Smooth muscle cell (in vitro differentiated cells): ENCODE measurements around the gene CCDC59. TPM values are rescaled to one million over a fixed set of nuclear protein-coding genes. Genes with fewer than 3 reads are reported as not detected.

Experiments used
- DNase-seq: peaks from one replicate; lab custom pipeline; 2025; ENCODE audit not compliant: unreplicated experiment; lab: John Stamatoyannopoulos, UW
- H2AFZ ChIP-seq: fragments of 200-600 bp; sonication (generic); 2 replicates; pipeline ENCODE4 v1.6.0; 2016; ENCODE audit warnings: antibody characterized with exemption, low read depth, mild to moderate bottlenecking
- H3F3A ChIP-seq: fragments of 200-600 bp; sonication (generic); 2 replicates; pipeline ENCODE4 v1.6.0; 2017; ENCODE audit warnings: antibody characterized with exemption, low read depth
- H3K27ac ChIP-seq: fragments of 200-600 bp; sonication (generic); 2 replicates; pipeline ENCODE4 v1.5.1; 2016; ENCODE audit warnings: low read depth, mild to moderate bottlenecking
- H3K27me3 ChIP-seq: fragments of 200-600 bp; sonication (generic); 2 replicates; pipeline ENCODE4 v1.6.1; 2016; ENCODE audit warnings: low read depth, mild to moderate bottlenecking
- H3K36me3 ChIP-seq: fragments of 200-600 bp; sonication (generic); 2 replicates; pipeline ENCODE4 v1.5.1; 2016; ENCODE audit warnings: low read depth
- H3K4me1 ChIP-seq: fragments of 200-600 bp; sonication (generic); 2 replicates; pipeline ENCODE4 v1.5.1; 2016; ENCODE audit warnings: low read depth
- H3K4me2 ChIP-seq: fragments of 200-600 bp; sonication (generic); 2 replicates; pipeline ENCODE4 v1.6.0; 2016; ENCODE audit warnings: mild to moderate bottlenecking
- H3K4me3 ChIP-seq: fragments of 200-600 bp; sonication (generic); 2 replicates; pipeline ENCODE4 v1.5.1; 2016; ENCODE audit warnings: mild to moderate bottlenecking
- H3K79me2 ChIP-seq: fragments of 200-600 bp; sonication (generic); 2 replicates; pipeline ENCODE4 v1.6.0; 2016; ENCODE audit warnings: low read depth, mild to moderate bottlenecking
- H3K9ac ChIP-seq: fragments of 200-600 bp; sonication (generic); 2 replicates; pipeline ENCODE4 v1.6.0; 2016; ENCODE audit warnings: low read depth
- H3K9me3 ChIP-seq: fragments of 200-600 bp; sonication (generic); replicated peaks from 2 replicates; pipeline ENCODE4 v1.5.1; 2016; ENCODE audit warnings: low read depth
- H4K20me1 ChIP-seq: fragments of 200-600 bp; sonication (generic); 2 replicates; pipeline ENCODE4 v1.6.0; 2016; ENCODE audit warnings: low read depth
- WGBS: methylation state at CpG from one replicate; pipeline ENCODE4 v1.1.7; 2016; ENCODE audit warnings: low lambda C conversion rate; 5-methylcytosine and 5-hydroxymethylcytosine counted together
- polyA plus RNA-seq: library from polyadenylated mRNA; unstranded; fragments of >200 nt; fragmentation: Nextera tagmentation; extraction: Ambion mirVana; gene quantifications from 2 replicates; pipeline ENCODE4 v1.2.1, GENCODE V29; 2016
- total RNA-seq: library from RNA; depleted of rRNA; stranded (reverse); fragments of >200 nt; gene quantifications from 2 replicates; pipeline ENCODE4 v1.2.3, GENCODE V29; 2014
- TF ChIP-seq, protein P1 (sequence below): fragments of 200-600 bp; sonication (generic); IDR thresholded peaks from 2 replicates; pipeline ENCODE4 v1.5.1; 2017; ENCODE audit warnings: borderline replicate concordance, mild to moderate bottlenecking, antibody characterized with exemption; ENCODE audit not compliant: insufficient read depth, poor library complexity, severe bottlenecking

The CCDC59 gene
- total and polyA plus RNA-seq, 2 experiments from 2014 or later, result 50.6 to 88.5 TPM

DNA sequence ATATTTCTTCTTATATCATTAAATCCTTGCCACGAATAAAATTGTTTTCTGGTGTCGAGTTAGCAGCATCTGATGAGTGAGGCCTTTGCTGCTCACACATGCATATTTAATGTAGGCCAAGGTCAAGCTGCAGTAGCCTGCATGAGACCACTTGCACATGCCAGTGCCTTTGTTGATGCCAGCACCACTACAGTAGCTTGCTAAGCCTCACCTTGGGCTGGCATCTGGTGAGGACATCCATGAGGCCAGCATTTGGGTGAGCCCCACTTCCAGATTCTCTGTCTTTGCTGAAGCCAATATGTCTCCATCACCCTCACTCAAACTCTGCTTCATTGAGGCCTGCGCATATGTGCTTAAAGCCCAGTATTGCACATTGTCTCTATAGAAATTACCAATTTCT, 8.0 kb downstream of the CCDC59 start:
- 99% methylated on average over 3 of the region's 3 CpGs for WGBS
- Histone ChIP-seq H3K9me3 (no peaks in the 10 kb centered on the region), H3K27ac (no peak overlapping the region), H3K4me3 (no peak overlapping the region), H3K4me1 (no peaks in the 10 kb centered on the region), H3K9ac (no peak overlapping the region), H3F3A (no peaks in the 10 kb centered on the region), H3K4me2 (no peak overlapping the region), H4K20me1 (no peaks in the 10 kb centered on the region), H3K36me3 (peaks cover 10% of the 10 kb centered on the region), H2AFZ (no peak overlapping the region), H3K27me3 (no peaks in the 10 kb centered on the region), H3K79me2 (no peaks in the 10 kb centered on the region)
- TF ChIP-seq, protein P1, sequence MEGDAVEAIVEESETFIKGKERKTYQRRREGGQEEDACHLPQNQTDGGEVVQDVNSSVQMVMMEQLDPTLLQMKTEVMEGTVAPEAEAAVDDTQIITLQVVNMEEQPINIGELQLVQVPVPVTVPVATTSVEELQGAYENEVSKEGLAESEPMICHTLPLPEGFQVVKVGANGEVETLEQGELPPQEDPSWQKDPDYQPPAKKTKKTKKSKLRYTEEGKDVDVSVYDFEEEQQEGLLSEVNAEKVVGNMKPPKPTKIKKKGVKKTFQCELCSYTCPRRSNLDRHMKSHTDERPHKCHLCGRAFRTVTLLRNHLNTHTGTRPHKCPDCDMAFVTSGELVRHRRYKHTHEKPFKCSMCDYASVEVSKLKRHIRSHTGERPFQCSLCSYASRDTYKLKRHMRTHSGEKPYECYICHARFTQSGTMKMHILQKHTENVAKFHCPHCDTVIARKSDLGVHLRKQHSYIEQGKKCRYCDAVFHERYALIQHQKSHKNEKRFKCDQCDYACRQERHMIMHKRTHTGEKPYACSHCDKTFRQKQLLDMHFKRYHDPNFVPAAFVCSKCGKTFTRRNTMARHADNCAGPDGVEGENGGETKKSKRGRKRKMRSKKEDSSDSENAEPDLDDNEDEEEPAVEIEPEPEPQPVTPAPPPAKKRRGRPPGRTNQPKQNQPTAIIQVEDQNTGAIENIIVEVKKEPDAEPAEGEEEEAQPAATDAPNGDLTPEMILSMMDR, result no peak
- DNase-seq, result no peak

DNA sequence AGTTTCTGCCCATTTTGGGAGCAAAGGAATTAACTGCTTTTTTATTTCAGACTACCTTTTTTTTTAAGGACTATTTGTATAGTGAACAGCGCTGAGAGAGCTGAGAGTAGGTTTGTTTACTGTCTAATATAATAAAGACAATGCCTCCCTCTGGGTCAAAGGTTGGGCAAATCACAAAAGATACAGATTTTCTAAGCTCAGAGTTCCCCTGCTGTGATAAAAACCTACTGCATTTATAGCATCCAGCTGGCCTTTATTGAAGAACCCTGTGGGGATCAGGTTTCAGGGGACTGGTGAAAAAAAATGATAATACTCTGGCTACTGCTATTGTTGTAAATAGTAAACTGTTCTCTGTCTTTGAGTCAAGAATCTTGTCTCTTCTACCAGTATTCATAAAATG, 28.7 kb downstream of the CCDC59 start:
- WGBS, result 56% methylated on average over 1 of the region's 1 CpG
- no peaks in the 10 kb centered on the region for H3K27me3 ChIP-seq
- no peaks in the 10 kb centered on the region for H3K9me3 ChIP-seq
- no peak overlapping the region for H3K4me2 ChIP-seq
- H3F3A ChIP-seq, result no peaks in the 10 kb centered on the region
- H2AFZ ChIP-seq, result no peak overlapping the region
- no peaks in the 10 kb centered on the region for H3K36me3 ChIP-seq
- H3K4me3 ChIP-seq, result no peak overlapping the region
- no peaks in the 10 kb centered on the region for H3K79me2 ChIP-seq
- no peak overlapping the region for H3K27ac ChIP-seq
- H4K20me1 ChIP-seq, result no peaks in the 10 kb centered on the region
- TF ChIP-seq, protein P1, result no peak
- peaks cover 15% of the 10 kb centered on the region for H3K4me1 ChIP-seq
- no peak overlapping the region for H3K9ac ChIP-seq
- no peak for DNase-seq

DNA sequence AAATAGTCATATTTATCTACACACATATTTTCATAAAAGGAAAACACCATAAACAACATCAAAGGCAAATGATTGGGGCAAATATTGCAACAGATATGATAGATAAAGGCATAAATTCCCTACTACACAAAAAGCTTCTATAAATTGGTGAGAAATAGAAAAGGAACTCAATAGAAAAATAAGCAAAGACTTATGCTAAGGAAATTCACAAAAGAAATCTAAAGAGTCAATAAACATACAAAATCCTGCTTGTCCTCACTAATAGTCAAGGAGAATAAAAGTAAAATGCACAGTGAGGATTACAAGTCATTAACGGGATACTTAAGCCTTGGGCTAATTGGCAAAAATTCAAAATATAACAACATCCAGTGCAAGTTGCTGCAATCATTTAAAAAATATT, 30.3 kb downstream of the CCDC59 start:
- Histone ChIP-seq H3K36me3 (no peaks in the 10 kb centered on the region), H3K9me3 (no peaks in the 10 kb centered on the region)
- 90% methylated on average over 1 of the region's 1 CpG for WGBS

More for the DNA sequence above, 30.3 kb downstream of the CCDC59 start:
- no peak overlapping the region for H3K27ac ChIP-seq
- H3K4me3 ChIP-seq, result no peak overlapping the region
- no peak overlapping the region for H3K4me2 ChIP-seq
- DNase-seq, result no peak
- TF ChIP-seq, protein P1, result no peak
- peaks cover 15% of the 10 kb centered on the region for H3K4me1 ChIP-seq
- H3K79me2 ChIP-seq, result no peaks in the 10 kb centered on the region
- no peaks in the 10 kb centered on the region for H3F3A ChIP-seq
- no peak overlapping the region for H2AFZ ChIP-seq
- no peak overlapping the region for H3K9ac ChIP-seq
- H3K27me3 ChIP-seq, result no peaks in the 10 kb centered on the region
- no peaks in the 10 kb centered on the region for H4K20me1 ChIP-seq
